ENCODE measurements around the gene CEP164. TPM values are rescaled to one million over a fixed set of nuclear protein-coding genes. Genes with fewer than 3 reads are reported as not detected.

Gene CEP164
- total RNA-seq, 1 experiment from 2014 or later: 25.4 TPM

DNA sequence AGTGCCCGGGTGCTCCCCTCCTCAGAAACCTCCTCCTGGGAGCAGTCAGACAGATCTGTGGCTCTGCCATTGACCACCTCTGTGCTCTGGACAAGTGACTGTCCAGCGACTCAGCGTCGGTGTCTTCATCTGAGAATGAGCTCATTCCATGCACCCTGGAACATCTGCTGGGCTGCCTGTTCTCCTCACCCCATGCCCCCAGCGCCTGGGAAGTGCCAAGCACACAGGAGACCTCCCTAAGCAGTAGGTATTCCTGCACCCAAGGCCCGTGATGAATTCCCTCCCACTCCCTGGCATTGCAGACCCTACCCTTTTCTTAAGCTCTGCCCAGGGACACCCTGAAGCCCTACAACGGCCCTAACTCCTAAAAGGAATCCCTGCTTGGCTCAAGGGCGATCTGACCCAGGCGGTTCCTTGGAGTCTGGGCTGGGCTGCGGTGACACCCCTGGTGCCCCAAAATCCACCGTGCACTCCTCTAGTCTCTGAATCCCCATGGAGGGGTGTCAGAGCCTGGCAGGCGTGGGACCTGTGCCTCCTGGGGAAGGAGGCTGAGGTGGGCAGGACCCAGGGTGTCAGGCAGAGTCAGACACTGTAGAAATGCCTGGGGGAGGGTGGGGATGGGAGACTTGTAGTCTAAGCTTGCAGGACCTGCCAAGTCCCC, 92.0 kb downstream of the CEP164 start:
- Mint-ChIP-seq H3K27ac (ENCODE audit: unreplicated experiment) (no peak overlapping the region), H3K27me3 (ENCODE audit: unreplicated experiment) (peaks cover 54% of the 10 kb centered on the region), H3K36me3 (ENCODE audit: insufficient read depth, unreplicated experiment) (no peaks in the 10 kb centered on the region), H3K9me3 (ENCODE audit: low read depth, unreplicated experiment) (no peaks in the 10 kb centered on the region), H3K4me1 (ENCODE audit: low read depth, unreplicated experiment) (no peaks in the 10 kb centered on the region), H3K4me3 (ENCODE audit: low read depth, unreplicated experiment) (no peak overlapping the region)
- no TSS peak for BruUV-seq (replicated peaks)
- DNase-seq: no peak
- intact Hi-C loops (cut with micrococcal nuclease; ENCODE audit: unreplicated experiment): no loop called here
- CTCF ChIA-PET: interaction anchor here (0.7 kb wide), 1 partner anchor 235 kb away, joined by 8 read pairs; no protein-coding TSS in a partner anchor
- TF ChIP-seq, protein P1, sequence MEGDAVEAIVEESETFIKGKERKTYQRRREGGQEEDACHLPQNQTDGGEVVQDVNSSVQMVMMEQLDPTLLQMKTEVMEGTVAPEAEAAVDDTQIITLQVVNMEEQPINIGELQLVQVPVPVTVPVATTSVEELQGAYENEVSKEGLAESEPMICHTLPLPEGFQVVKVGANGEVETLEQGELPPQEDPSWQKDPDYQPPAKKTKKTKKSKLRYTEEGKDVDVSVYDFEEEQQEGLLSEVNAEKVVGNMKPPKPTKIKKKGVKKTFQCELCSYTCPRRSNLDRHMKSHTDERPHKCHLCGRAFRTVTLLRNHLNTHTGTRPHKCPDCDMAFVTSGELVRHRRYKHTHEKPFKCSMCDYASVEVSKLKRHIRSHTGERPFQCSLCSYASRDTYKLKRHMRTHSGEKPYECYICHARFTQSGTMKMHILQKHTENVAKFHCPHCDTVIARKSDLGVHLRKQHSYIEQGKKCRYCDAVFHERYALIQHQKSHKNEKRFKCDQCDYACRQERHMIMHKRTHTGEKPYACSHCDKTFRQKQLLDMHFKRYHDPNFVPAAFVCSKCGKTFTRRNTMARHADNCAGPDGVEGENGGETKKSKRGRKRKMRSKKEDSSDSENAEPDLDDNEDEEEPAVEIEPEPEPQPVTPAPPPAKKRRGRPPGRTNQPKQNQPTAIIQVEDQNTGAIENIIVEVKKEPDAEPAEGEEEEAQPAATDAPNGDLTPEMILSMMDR (IDR thresholded peaks at IDR 0.05; ENCODE audit: unreplicated experiment): no peak

- intact Hi-C loops (cut with micrococcal nuclease; ENCODE audit: unreplicated experiment): no loop called here
- no peaks in the 10 kb centered on the region for H3K4me1 Mint-ChIP-seq (ENCODE audit: low read depth, unreplicated experiment)
- H3K27ac Mint-ChIP-seq (ENCODE audit: unreplicated experiment): no peak overlapping the region
- DNase-seq: no peak
- no TSS peak for BruUV-seq (replicated peaks)
- no peaks in the 10 kb centered on the region for H3K36me3 Mint-ChIP-seq (ENCODE audit: insufficient read depth, unreplicated experiment)
- no peak overlapping the region for H3K4me3 Mint-ChIP-seq (ENCODE audit: low read depth, unreplicated experiment)
- TF ChIP-seq, protein P1 (IDR thresholded peaks at IDR 0.05; ENCODE audit: unreplicated experiment): no peak
- no peaks in the 10 kb centered on the region for H3K9me3 Mint-ChIP-seq (ENCODE audit: low read depth, unreplicated experiment)
- peaks cover 59% of the 10 kb centered on the region for H3K27me3 Mint-ChIP-seq (ENCODE audit: unreplicated experiment)
- CTCF ChIA-PET: interaction anchor here (0.7 kb wide), 1 partner anchor 235 kb away, joined by 8 read pairs; no protein-coding TSS in a partner anchor
These were observed 92.5 kb downstream of the CEP164 start for GRCh38 chr11:117420143-117420485.

DNA sequence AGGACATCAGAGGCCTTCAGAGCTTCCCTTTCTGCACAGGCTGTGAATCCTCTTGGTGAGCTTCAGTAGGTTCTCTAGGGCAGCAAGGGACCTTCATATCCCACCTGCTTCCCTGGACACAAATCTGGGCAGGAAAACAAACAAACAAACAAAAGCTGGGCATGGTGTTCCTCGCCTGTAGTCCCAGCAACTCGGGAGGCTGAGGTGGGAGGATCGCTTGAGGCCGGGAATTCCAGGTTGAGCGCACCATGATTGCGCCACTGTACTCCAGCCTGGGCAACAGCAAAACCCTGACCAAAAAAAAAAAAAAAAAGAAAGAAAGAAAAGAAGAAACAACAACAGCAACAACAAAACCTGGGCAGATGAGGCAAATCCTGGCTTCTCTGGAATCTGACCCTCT, 92.9 kb downstream of the CEP164 start:
- H3K4me3 Mint-ChIP-seq (ENCODE audit: low read depth, unreplicated experiment): no peak overlapping the region
- no peaks in the 10 kb centered on the region for H3K9me3 Mint-ChIP-seq (ENCODE audit: low read depth, unreplicated experiment)
- CTCF ChIA-PET: no interaction called here
- H3K27ac Mint-ChIP-seq (ENCODE audit: unreplicated experiment): no peak overlapping the region
- no peak for DNase-seq
- BruUV-seq (replicated peaks): no TSS peak
- H3K4me1 Mint-ChIP-seq (ENCODE audit: low read depth, unreplicated experiment): no peaks in the 10 kb centered on the region
- peaks cover 60% of the 10 kb centered on the region for H3K27me3 Mint-ChIP-seq (ENCODE audit: unreplicated experiment)
- no peaks in the 10 kb centered on the region for H3K36me3 Mint-ChIP-seq (ENCODE audit: insufficient read depth, unreplicated experiment)
- TF ChIP-seq, protein P1 (IDR thresholded peaks at IDR 0.05; ENCODE audit: unreplicated experiment): no peak
- intact Hi-C loops (cut with micrococcal nuclease; ENCODE audit: unreplicated experiment): no loop called here

DNA sequence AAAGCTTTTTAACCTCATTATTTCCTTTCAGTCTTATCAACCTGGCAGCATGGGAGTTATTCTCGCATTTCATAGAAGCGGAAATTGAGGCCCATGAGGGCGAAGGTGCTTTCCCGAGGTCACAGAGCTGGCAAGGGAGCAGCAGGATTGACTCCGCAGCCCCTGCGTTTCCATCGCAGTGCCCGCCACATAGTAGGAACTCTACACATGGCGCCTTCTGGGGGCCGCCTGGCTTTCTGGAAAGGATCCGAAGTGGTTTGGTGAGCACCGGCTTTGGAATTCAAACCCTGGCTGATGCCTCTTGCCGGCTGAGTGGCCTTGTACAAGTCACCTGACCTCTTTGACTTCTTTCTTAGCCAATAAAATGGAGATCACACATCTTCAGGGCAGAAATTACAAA, 93.4 kb downstream of the CEP164 start:
- CTCF ChIA-PET: no interaction called here
- DNase-seq: no peak
- Mint-ChIP-seq H3K9me3 (ENCODE audit: low read depth, unreplicated experiment) (no peaks in the 10 kb centered on the region), H3K36me3 (ENCODE audit: insufficient read depth, unreplicated experiment) (no peaks in the 10 kb centered on the region), H3K27me3 (ENCODE audit: unreplicated experiment) (peaks cover 61% of the 10 kb centered on the region), H3K27ac (ENCODE audit: unreplicated experiment) (no peak overlapping the region), H3K4me1 (ENCODE audit: low read depth, unreplicated experiment) (no peaks in the 10 kb centered on the region), H3K4me3 (ENCODE audit: low read depth, unreplicated experiment) (no peak overlapping the region)
- intact Hi-C loops (cut with micrococcal nuclease; ENCODE audit: unreplicated experiment): no loop called here
- no TSS peak for BruUV-seq (replicated peaks)
- TF ChIP-seq, protein P1 (IDR thresholded peaks at IDR 0.05; ENCODE audit: unreplicated experiment): no peak
